M059J (cell line): Measurements from ENCODE around the gene GASK1A. TPM values are rescaled to one million over a fixed set of nuclear protein-coding genes. Genes with fewer than 3 reads are reported as not detected.
A peak's percentile ranks its signal among the peaks of the same experiment; 100 is the strongest.
"Not testable (repeated sequence)": the region's sequence is repeated elsewhere in the genome, so short reads cannot be mapped to it uniquely, and the experiment has no call there.

Experiments
- DNase-seq: peaks from one replicate; pipeline ENCODE4 v3.0.0-alpha.2; 2012; ENCODE audit warnings: low read depth
- total RNA-seq: library from RNA; depleted of rRNA; stranded (reverse); fragments of >200 nt; shearing (Covaris generic); gene quantifications from 2 replicates; pipeline ENCODE4 v1.2.3, GENCODE V29; 2014; rRNA removed

GASK1A gene
- 2.6 and 3.4 TPM in 2 replicates for total RNA-seq

- peak; percentile 36 for DNase-seq
Measured at GRCh38 chr3:42979044-42979972, at the start of gene GASK1A. Gene GASK1A, plus strand, starts transcription at chr3:42979311. Its CDS starts 332 bp downstream, at chr3:42979643.

- DNase-seq: no peak
Measured at GRCh38 chr3:42934111-42934510, 45.0 kb upstream of the GASK1A start.

GRCh38 chr3:42934910-42935309 lies 44.2 kb upstream of the GASK1A start:
- no peak for DNase-seq

GRCh38 chr3:42935472-42935871 lies 43.6 kb upstream of the GASK1A start:
- no peak for DNase-seq

GRCh38 chr3:42936157-42936981 lies 42.7 kb upstream of the GASK1A start:
- peak; percentile 88 for DNase-seq

- DNase-seq: no peak
Measured at GRCh38 chr3:42937334-42937733, 41.8 kb upstream of the GASK1A start.

- DNase-seq: no peak
Measured at GRCh38 chr3:42942693-42943092, 36.4 kb upstream of the GASK1A start.

- no peak for DNase-seq
Measured at GRCh38 chr3:42946050-42946449, 33.1 kb upstream of the GASK1A start.

- no peak for DNase-seq
Measured at GRCh38 chr3:42957573-42957972, 21.5 kb upstream of the GASK1A start.

GRCh38 chr3:42960282-42960681 lies 18.8 kb upstream of the GASK1A start:
- no peak for DNase-seq

- DNase-seq: no peak
Measured at GRCh38 chr3:42960786-42961185, 18.3 kb upstream of the GASK1A start.

GRCh38 chr3:42961633-42962032 lies 17.5 kb upstream of the GASK1A start:
- peak; percentile 42 for DNase-seq

- DNase-seq: no peak
Measured at GRCh38 chr3:42963269-42963668, 15.8 kb upstream of the GASK1A start.

GRCh38 chr3:42964266-42964665 lies 14.8 kb upstream of the GASK1A start:
- DNase-seq: no peak

- DNase-seq: no peak
Measured at GRCh38 chr3:42970557-42970956, 8.6 kb upstream of the GASK1A start.

- no peak for DNase-seq
Measured at GRCh38 chr3:42970976-42971772, 7.9 kb upstream of the GASK1A start.

GRCh38 chr3:42974906-42975305 lies 4.2 kb upstream of the GASK1A start:
- not testable (repeated sequence) for DNase-seq

- DNase-seq: no peak
Measured at GRCh38 chr3:42975456-42975855, 3.7 kb upstream of the GASK1A start.

- no peak for DNase-seq
Measured at GRCh38 chr3:42975955-42976354, 3.2 kb upstream of the GASK1A start.

GRCh38 chr3:42980209-42980608 lies 1.1 kb downstream of the GASK1A start:
- DNase-seq: no peak

GRCh38 chr3:42980909-42981308 lies 1.8 kb downstream of the GASK1A start:
- DNase-seq: peak; percentile 29
